Mesodermal cell (in vitro differentiated cells): Measurements from ENCODE around the gene CYP26B1.

Source experiments
- H3K27ac ChIP-seq: 2 replicates; pipeline ENCODE4 v1.7.0; 2013; ENCODE audit warnings: mild to moderate bottlenecking, low read depth, low read length, moderate library complexity; ENCODE audit not compliant: severe bottlenecking
- H3K36me3 ChIP-seq: 2 replicates; pipeline ENCODE4 v1.7.1; 2013; ENCODE audit warnings: mild to moderate bottlenecking, low read length, moderate library complexity; ENCODE audit not compliant: control insufficient read depth, insufficient read depth
- H3K4me1 ChIP-seq: one replicate; pipeline ENCODE4 v1.7.1; 2013; ENCODE audit warnings: mild to moderate bottlenecking, low read length; ENCODE audit not compliant: insufficient read depth, control insufficient read depth, poor library complexity, severe bottlenecking
- H3K4me3 ChIP-seq: 2 replicates; pipeline ENCODE4 v1.7.0; 2013; ENCODE audit warnings: low read length, control low read depth, mild to moderate bottlenecking; ENCODE audit not compliant: insufficient read depth, poor library complexity, severe bottlenecking; ENCODE audit errors: extremely low read depth
- H3K9me3 ChIP-seq: 2 replicates; pipeline ENCODE4 v1.7.1; 2013; ENCODE audit warnings: mild to moderate bottlenecking, low read length, moderate library complexity; ENCODE audit not compliant: control insufficient read depth
- WGBS, 2 experiments: methylation state at CpG; one replicate each; pipeline ENCODE4 v1.1.5; 2013; ENCODE audit warnings: missing lambda C conversion rate in 2 of 2; ENCODE audit not compliant: insufficient coverage in 2 of 2; 5-methylcytosine and 5-hydroxymethylcytosine counted together

Gene CYP26B1

DNA sequence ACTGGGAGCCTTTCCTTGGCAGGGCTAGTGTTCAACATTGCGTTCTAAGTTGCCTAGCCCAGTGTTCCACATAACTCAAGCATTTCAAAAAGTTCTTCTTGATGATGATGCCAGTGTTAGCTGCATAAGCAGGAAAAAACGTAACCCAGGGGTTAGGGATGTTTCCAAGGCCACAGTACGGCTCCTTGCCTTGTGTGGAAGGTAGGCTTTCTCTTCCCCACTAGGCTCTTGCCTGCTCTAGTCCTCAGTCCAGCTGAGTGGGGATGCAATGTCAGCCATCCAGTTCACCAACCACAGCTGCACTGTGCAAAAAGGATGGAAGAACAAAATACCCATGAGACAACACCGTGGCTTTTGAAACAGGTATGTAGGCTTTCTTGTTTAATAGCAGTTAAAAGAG lies 28.0 kb upstream of the CYP26B1 start:
- WGBS, 2 experiments: 80 to 100% methylated on average over 1 to 2 of the region's 4 CpGs
- peaks cover 5% of the 10 kb centered on the region for H3K4me1 ChIP-seq

GRCh38 chr2:72173640-72174321 lies 26.1 kb upstream of the CYP26B1 start:
- Histone ChIP-seq H3K4me3 (no peak overlapping the region), H3K27ac (peak overlapping the region; percentile 23), H3K9me3 (no peaks in the 10 kb centered on the region), H3K4me1 (peaks cover 5% of the 10 kb centered on the region), H3K36me3 (peaks cover 25% of the 10 kb centered on the region)
- WGBS, 2 experiments: 38 to 62% methylated on average over 4 to 7 of the region's 8 CpGs

More for the DNA sequence above, 28.0 kb upstream of the CYP26B1 start:
- no peaks in the 10 kb centered on the region for H3K9me3 ChIP-seq
- peaks cover 28% of the 10 kb centered on the region for H3K36me3 ChIP-seq
- H3K27ac ChIP-seq: no peak overlapping the region
- no peak overlapping the region for H3K4me3 ChIP-seq

DNA sequence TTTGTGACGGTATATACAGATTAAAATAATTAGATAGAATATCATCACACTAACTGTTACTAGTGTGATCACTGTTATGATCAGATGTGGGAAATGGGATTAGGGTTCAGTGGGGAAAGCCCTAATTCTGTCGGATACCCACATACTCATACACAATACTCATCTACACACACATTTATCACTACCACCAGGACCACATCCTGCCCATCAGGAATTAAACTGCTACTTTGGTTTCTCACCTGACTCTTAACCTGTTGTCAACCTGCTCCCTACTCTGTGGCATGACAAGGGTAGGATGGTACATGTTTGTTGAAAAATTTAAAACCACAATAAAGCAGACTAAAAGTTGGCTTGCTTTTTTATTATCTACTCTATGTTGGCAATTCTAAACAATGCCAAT lies 24.8 kb upstream of the CYP26B1 start:
- H3K4me3 ChIP-seq: no peak overlapping the region

DNA sequence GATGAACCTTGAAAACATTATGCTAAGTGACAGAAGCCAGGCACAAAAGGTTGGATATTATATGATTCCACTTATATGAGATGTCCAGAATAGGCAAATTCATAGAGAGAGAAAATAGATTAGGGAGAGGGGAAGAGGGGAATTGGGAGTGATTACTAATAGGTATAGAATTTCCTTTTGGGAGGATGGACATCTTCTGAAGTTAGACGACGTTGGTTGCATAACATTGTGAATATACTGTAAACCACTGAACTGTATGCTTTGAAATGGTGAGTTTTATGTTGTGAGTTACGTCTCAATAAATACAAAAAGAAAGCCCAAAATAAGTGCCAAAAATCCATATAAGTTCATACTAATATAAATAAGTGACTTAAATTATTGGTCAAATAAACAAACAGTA lies 18.6 kb upstream of the CYP26B1 start:
- H3K36me3 ChIP-seq: no peaks in the 10 kb centered on the region
- WGBS, 2 experiments: 88% methylated on average over 2 of the region's 3 CpGs; no CpG with 5 or more reads in 1 of the 2 experiments
- no peaks in the 10 kb centered on the region for H3K4me1 ChIP-seq
- H3K9me3 ChIP-seq: no peaks in the 10 kb centered on the region
- no peak overlapping the region for H3K27ac ChIP-seq
- no peak overlapping the region for H3K4me3 ChIP-seq

More for the DNA sequence above, 24.8 kb upstream of the CYP26B1 start:
- WGBS, 2 experiments: no CpG with 5 or more reads among the region's 2 CpGs
- Histone ChIP-seq H3K4me1 (peaks cover 5% of the 10 kb centered on the region), H3K9me3 (no peaks in the 10 kb centered on the region), H3K36me3 (peaks cover 12% of the 10 kb centered on the region), H3K27ac (no peak overlapping the region)

- H3K4me3 ChIP-seq: no peak overlapping the region
- WGBS, 2 experiments: 100% methylated on average over 1 to 2 of the region's 3 CpGs
Measured at GRCh38 chr2:72165792-72166191, 18.1 kb upstream of the CYP26B1 start.

GRCh38 chr2:72162574-72162973 lies 14.9 kb upstream of the CYP26B1 start:
- no peak overlapping the region for H3K4me3 ChIP-seq
- no peaks in the 10 kb centered on the region for H3K9me3 ChIP-seq
- WGBS, 2 experiments: 87 to 89% methylated on average over 3 of the region's 5 CpGs
- no peaks in the 10 kb centered on the region for H3K4me1 ChIP-seq
- H3K36me3 ChIP-seq: no peaks in the 10 kb centered on the region
- no peak overlapping the region for H3K27ac ChIP-seq

More at GRCh38 chr2:72165792-72166191, 18.1 kb upstream of the CYP26B1 start:
- Histone ChIP-seq H3K27ac (no peak overlapping the region), H3K9me3 (no peaks in the 10 kb centered on the region), H3K4me1 (no peaks in the 10 kb centered on the region), H3K36me3 (no peaks in the 10 kb centered on the region)

- Histone ChIP-seq H3K4me3 (no peak overlapping the region), H3K27ac (no peak overlapping the region), H3K36me3 (no peaks in the 10 kb centered on the region), H3K4me1 (no peaks in the 10 kb centered on the region), H3K9me3 (no peaks in the 10 kb centered on the region)
- WGBS, 2 experiments: 94 to 95% methylated on average over 10 of the region's 12 CpGs
Measured at GRCh38 chr2:72159211-72159993, 11.7 kb upstream of the CYP26B1 start.

DNA sequence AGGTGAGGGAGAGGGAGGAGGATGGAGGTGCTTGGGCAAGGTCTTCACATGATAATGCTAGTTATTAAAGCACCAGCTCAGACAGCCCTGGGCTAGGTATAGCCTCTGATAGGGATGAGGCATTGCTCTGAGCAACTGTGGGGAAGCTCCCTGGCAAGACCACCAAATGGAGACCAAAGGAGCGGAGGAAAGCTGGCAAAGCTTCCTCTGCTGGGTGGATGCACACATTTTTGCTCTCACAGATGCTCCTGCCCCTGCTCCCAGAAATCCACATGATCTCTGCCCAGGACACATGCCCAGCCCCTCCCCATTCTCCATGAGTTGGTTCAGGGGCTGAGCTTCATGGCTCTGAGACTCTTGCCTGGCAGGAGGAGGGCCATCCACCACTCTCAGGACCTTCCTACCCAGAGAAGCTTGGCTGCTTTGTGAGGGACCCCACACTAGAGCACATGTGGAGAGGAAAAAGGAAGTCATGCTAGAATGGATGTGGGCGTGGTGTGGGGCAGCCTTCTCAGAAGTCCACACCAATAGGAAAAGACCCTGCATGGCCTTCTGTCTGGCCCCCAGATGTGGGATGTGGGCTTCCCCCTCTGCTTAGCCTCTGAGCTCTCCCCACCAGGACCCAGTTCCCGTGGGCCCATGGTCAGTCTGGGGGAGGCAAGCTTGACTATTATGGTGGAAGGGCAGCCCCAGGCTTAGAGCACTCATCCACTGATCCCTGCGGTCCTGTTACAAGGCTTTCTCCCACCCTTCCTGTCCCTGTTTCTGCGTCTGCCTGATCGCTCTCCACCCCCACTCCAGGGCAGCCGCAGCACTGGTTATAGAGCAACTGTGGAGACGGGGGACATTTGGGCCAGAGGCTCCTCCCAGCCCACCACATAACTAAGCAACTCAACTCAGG lies 10.5 kb upstream of the CYP26B1 start:
- H3K4me1 ChIP-seq: no peaks in the 10 kb centered on the region
- H3K9me3 ChIP-seq: no peaks in the 10 kb centered on the region
- no peak overlapping the region for H3K4me3 ChIP-seq
- H3K36me3 ChIP-seq: no peaks in the 10 kb centered on the region
- H3K27ac ChIP-seq: no peak overlapping the region
- WGBS, 2 experiments: 94 to 100% methylated on average over 3 to 5 of the region's 8 CpGs

GRCh38 chr2:72156872-72157271 lies 9.2 kb upstream of the CYP26B1 start:
- Histone ChIP-seq H3K27ac (no peak overlapping the region), H3K9me3 (no peaks in the 10 kb centered on the region), H3K4me1 (no peaks in the 10 kb centered on the region), H3K36me3 (no peaks in the 10 kb centered on the region), H3K4me3 (no peak overlapping the region)
- 86 to 87% methylated on average over 2 of the region's 2 CpGs for WGBS, 2 experiments

DNA sequence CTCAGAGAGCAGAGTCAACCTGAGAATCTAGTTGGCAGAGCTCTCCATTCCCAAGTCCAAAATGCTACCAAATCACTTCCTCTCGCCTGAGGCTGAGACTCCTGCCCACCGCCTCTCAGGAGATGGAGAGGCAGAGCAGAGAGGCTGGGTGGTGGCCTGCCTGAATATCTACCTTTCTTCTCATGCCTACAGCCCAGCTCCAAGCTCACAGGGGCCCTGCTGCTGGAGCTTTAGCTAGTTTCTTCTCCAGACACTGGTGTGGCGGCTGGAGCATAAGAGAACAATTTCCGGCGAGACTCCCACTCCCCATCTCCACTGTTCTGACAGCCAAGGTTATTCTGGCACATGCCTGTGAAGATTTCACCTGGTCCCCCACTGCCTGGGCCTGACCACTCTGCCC lies 8.1 kb upstream of the CYP26B1 start:
- Histone ChIP-seq H3K4me1 (no peaks in the 10 kb centered on the region), H3K27ac (no peak overlapping the region), H3K4me3 (no peak overlapping the region), H3K36me3 (no peaks in the 10 kb centered on the region), H3K9me3 (no peaks in the 10 kb centered on the region)
- WGBS, 2 experiments: 96 to 100% methylated on average over 3 to 5 of the region's 5 CpGs
